Epithelial cell of esophagus (primary cell): Measurements from ENCODE around the gene GATM.
"Not testable (repeated sequence)": the region's sequence is repeated elsewhere in the genome, so short reads cannot be mapped to it uniquely, and the experiment has no call there.

Experiments
- DNase-seq: peaks from one replicate; pipeline ENCODE4 v3.0.0; 2010; ENCODE audit warnings: low read depth
- H3K4me3 ChIP-seq: 2 replicates; pipeline ENCODE4 v1.5.1; 2011; ENCODE audit warnings: mild to moderate bottlenecking, low read length, control low read depth
- TF ChIP-seq, protein P1 (sequence below): IDR thresholded peaks from 2 replicates; pipeline ENCODE4 v1.5.1; 2011; ENCODE audit warnings: low read depth, mild to moderate bottlenecking, low read length, control low read depth, inconsistent platforms; ENCODE audit not compliant: insufficient read depth; ENCODE audit errors: missing control alignments

The GATM gene

DNA sequence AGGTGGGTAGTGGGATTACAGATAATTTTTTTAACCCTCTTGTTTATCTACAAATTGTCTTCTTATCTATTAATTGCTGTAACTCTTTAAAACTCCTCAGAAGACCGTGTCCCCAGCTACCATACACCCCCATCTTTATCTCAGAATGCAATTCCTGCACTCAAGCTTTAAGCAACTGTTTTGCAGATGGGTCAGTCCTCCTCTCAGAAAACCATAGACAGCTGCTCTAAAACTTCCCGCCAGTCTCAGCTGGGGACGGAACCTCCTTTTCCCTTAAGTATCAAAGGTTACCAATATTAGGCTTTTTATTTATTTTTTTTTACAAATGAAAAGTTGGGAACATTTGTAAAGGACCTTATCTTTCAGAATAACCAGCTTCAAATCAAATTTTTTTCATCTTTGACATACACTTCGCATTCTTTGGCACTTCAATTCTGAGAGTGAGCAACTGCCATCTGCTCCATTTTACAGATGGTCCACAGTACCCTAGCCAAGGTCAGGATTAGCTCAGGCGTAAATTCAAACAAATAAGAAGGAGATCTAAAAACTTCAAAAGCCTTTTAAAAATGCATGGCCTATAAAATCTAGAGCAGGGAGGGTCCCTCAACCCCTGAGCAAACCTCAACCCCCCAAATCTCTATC lies 1.3 kb downstream of the GATM start:
- no peak for DNase-seq
- TF ChIP-seq, protein P1, sequence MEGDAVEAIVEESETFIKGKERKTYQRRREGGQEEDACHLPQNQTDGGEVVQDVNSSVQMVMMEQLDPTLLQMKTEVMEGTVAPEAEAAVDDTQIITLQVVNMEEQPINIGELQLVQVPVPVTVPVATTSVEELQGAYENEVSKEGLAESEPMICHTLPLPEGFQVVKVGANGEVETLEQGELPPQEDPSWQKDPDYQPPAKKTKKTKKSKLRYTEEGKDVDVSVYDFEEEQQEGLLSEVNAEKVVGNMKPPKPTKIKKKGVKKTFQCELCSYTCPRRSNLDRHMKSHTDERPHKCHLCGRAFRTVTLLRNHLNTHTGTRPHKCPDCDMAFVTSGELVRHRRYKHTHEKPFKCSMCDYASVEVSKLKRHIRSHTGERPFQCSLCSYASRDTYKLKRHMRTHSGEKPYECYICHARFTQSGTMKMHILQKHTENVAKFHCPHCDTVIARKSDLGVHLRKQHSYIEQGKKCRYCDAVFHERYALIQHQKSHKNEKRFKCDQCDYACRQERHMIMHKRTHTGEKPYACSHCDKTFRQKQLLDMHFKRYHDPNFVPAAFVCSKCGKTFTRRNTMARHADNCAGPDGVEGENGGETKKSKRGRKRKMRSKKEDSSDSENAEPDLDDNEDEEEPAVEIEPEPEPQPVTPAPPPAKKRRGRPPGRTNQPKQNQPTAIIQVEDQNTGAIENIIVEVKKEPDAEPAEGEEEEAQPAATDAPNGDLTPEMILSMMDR = no peak
- H3K4me3 ChIP-seq = peak overlapping the region; percentile 46

DNA sequence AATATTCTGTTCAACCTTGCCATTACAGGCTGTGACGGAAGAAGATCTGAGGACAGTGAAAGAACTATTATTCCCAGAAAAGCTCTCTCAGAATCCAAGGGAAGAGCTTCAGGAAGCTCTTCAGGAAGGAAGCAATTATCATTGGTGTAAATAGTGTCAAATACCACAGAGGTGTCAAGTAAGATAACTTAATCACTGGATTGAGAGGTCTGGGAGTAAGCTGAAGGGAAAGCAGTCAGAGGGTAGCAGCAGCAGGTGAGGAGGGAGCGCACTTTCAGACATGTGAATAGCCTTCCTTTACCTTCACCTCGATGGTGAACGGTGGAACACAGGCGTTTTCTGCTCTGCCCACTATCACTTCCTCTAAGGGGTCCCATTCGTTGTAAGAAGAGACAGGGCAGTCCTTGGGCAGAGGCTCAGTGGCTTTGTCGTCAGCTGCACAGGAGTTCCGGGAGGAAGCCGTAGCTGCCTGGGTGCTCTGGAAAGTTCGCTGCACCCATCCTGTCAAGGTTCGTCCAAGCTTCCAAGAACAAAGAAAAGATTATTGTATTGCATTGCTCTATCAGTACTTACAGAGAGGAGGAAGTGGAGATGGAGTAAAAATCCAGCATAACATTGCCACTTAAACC lies 1.9 kb downstream of the GATM start:
- TF ChIP-seq, protein P1 = no peak
- no peak for DNase-seq

DNA sequence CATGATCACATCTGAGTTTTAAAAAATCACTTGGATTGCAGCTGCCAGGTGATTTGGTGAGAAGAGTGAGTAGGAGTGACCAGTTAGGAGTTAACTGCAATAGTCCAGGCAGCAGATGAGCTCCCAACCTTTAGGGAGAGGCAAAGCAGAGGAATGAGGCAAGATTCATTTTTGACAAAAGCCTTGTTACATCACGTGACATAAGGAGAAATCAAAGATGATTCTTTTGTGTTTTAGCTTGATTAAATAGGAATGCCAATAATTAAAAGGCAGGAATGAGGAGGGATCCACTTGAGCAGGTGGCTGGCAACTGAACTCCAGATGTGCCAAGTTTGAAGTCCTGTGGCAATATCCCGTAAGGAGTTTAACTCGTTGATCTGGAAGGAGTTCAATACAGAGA lies 2.5 kb downstream of the GATM start:
- TF ChIP-seq, protein P1 = no peak
- no peak for DNase-seq
- no peak overlapping the region for H3K4me3 ChIP-seq

More for the DNA sequence above, 1.9 kb downstream of the GATM start:
- no peak overlapping the region for H3K4me3 ChIP-seq

DNA sequence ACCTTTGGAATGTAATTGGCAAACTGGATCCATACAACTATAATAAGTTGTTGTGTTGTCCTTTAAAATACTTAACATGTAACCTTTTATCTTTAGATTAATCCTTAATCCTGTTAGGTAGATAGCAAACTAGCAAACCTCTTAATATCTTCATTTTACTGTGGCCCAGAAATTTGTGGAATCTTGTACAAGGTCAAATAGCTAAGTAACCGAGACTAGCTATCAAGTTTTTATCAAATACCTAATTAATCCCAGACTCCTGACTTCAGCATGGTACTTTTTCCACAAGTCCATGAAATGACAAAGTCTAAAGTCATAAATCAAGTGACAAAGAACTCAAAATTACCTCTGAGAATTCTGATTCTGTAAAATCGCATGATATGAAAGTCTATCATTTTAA lies 4.4 kb downstream of the GATM start:
- no peak for DNase-seq
- TF ChIP-seq, protein P1 = no peak
- no peak overlapping the region for H3K4me3 ChIP-seq

DNA sequence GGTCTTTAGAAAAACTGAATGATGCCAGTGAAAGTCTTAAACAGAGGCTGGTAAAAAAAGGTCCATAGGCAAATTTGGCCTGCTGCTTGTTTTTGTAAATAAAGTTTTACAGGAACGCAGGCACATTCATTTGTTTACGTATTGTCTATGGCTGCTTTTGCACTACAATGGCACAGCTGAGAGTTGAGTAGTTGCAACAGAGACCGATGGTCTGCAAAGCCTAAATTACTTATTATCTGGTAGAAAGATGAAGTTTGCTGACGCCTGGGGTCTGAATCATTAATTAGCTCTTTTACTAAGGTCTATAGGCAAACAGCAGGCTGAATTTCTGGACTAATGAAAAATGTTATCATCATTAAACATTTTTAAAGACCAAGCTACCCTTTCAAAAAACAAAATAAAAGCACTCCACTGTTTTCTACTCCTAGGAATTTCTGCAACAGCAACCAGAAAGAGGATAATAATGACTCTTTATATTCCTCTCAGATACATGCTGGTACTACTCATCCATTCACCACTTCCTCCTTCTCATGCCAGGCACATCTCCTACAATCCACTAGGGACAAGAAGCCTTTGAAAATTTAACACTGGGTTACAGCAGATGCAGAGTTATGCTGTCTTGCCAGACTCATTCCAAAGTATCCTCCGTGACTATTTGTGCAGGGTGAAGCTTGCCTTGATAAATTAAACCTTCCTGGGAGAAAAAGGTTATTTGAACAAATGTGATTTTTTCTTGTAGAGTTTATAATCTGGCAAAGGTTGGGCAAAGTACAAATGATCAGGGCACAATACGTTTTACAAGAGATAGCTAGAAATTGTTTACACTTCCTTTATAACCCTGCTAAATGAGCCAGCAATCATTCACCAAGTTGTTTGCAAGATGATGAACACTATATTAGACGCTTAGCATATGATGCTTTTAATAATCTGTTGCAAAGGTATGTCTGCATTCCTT lies 6.0 kb downstream of the GATM start:
- TF ChIP-seq, protein P1 = peak; percentile 35
- DNase-seq = peak; percentile 21
- H3K4me3 ChIP-seq = no peak overlapping the region

DNA sequence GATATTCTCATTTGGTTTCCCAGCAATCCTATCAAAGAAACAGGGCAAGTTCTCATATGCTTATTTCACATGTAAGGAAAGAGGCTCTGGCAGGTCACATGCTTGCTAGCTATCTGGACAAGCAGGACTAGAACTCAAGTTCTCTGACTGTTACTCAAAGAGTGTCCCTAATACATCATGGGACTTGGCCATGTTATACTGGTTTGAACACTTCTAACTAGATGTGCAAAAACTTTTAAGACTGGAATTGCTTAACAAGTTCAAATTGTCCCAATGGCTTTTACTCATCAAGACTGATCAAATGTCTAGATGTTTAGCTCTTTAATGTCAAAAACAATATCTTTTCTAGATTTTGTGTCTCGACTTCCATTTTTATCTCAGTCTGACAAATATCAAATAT lies 6.8 kb downstream of the GATM start:
- H3K4me3 ChIP-seq = no peak overlapping the region
- TF ChIP-seq, protein P1 = no peak
- DNase-seq = no peak

DNA sequence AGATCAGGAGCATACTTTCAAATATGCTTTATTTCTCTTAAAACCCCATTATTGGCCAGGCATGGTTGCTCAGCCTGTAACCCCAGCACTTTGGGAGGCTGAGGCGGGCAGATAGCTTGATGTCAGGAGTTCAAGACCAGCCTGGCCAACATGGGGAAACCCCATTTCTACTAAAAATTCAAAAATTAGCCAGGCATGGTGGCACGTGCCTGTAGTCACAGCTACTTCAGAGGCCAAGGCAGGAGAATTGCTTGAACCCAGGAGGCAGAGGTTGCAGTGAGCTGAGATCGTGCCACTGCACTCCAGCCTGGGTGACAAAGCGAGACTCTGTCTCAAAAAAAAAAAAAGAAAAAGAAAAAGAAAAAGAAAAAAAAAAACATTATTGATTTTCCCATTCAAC lies 8.3 kb downstream of the GATM start:
- H3K4me3 ChIP-seq, DNase-seq: not testable (repeated sequence)

DNA sequence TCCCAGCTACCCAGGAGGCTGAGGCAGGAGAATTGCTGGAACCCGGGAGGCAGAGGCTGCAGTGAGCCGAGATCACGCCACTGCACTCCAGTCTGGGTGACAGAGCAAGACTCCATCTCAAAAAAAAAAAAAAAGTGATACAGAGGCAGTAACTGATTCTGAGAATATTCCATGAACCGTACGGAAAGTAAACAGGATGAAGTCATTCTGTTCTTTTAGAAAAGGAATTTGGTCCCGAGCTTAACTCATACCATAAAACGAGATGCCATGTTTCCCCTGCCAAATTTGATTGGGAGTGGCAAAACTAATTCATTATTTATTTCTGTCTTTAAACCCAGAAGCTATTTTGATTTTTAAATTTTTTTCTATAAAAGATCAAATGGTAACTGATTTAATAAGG lies 11.1 kb downstream of the GATM start:
- not testable (repeated sequence) for DNase-seq, H3K4me3 ChIP-seq
